HG03108 (cell line): ENCODE measurements around the gene SRCAP.
A peak's percentile ranks its signal among the peaks of the same experiment; 100 is the strongest.

Experiments
- ATAC-seq: cut with Tn5 transposase; IDR thresholded peaks from one replicate; pipeline ENCODE4 v1.9.1; 2021; ENCODE audit warnings: moderate library complexity; ENCODE audit not compliant: unreplicated experiment

SRCAP gene

GRCh38 chr16:30728899-30729672 is 30.1 kb downstream of the SRCAP start:
- no peak for ATAC-seq

DNA sequence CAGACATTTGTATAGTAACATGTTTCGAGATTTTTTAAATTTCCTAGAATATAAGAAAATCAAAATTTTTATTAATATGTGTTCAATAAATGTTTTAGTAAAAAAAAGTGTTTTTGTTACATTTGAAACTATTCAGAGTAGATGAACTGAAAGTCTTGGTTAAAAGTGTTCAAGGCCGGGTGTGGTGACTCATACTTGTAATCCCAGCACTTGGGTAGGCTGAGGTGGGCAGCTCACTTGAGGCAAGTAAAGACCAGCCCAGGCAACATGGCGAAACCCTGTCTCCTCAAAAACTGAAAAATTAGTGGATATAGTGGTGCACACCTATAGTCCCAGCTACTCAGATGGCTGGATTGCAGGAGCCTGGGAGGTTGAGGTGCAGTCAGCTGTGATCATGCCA is 32.4 kb downstream of the SRCAP start:
- ATAC-seq = no peak

DNA sequence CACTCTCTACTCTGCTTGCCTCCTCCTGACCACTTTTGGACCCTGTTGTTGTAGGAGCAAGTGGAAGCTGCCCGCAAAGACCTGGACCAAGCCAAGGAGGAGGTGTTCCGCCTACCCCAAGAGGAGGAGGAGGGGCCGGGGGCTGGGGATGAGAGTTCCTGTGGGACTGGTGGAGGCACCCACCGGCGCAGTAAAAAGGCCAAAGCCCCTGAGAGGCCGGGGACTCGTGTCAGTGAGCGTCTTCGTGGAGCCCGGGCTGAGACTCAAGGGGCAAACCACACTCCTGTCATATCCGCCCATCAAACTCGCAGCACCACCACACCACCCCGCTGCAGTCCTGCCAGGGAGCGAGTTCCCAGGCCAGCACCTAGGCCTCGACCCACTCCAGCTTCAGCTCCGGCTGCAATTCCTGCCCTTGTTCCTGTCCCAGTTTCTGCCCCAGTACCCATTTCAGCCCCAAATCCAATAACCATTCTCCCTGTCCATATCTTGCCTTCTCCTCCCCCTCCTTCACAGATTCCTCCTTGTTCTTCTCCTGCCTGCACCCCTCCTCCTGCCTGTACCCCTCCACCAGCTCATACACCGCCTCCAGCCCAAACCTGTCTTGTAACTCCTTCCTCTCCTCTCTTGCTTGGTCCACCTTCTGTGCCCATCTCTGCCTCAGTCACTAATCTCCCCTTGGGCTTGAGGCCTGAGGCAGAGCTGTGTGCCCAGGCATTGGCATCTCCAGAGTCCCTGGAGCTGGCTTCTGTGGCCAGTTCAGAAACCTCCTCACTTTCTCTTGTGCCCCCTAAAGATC is 38.2 kb downstream of the SRCAP start:
- ATAC-seq = no peak

DNA sequence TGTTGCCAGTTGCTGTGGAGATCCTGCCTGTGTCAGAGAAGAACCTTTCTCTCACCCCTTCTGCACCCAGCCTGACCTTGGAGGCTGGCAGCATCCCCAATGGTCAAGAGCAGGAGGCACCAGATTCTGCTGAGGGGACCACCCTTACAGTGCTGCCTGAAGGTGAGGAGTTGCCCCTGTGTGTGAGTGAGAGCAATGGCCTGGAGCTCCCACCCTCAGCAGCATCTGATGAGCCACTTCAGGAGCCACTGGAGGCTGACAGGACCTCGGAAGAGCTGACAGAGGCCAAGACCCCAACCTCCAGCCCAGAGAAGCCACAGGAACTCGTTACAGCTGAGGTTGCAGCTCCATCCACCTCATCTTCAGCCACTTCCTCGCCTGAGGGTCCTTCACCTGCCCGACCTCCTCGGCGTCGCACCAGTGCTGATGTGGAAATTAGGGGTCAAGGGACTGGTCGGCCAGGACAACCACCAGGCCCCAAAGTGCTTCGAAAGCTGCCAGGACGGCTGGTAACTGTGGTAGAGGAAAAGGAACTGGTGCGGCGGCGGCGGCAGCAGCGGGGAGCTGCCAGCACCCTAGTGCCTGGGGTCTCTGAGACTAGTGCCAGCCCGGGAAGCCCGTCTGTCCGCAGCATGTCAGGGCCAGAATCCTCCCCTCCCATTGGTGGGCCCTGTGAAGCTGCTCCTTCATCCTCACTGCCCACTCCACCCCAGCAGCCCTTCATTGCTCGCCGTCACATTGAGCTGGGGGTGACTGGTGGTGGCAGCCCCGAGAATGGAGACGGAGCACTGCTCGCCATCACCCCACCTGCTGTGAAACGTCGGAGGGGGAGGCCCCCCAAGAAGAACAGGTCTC is 39.0 kb downstream of the SRCAP start:
- ATAC-seq = no peak

GRCh38 chr16:30738984-30739951 is 40.3 kb downstream of the SRCAP start:
- ATAC-seq = no peak

DNA sequence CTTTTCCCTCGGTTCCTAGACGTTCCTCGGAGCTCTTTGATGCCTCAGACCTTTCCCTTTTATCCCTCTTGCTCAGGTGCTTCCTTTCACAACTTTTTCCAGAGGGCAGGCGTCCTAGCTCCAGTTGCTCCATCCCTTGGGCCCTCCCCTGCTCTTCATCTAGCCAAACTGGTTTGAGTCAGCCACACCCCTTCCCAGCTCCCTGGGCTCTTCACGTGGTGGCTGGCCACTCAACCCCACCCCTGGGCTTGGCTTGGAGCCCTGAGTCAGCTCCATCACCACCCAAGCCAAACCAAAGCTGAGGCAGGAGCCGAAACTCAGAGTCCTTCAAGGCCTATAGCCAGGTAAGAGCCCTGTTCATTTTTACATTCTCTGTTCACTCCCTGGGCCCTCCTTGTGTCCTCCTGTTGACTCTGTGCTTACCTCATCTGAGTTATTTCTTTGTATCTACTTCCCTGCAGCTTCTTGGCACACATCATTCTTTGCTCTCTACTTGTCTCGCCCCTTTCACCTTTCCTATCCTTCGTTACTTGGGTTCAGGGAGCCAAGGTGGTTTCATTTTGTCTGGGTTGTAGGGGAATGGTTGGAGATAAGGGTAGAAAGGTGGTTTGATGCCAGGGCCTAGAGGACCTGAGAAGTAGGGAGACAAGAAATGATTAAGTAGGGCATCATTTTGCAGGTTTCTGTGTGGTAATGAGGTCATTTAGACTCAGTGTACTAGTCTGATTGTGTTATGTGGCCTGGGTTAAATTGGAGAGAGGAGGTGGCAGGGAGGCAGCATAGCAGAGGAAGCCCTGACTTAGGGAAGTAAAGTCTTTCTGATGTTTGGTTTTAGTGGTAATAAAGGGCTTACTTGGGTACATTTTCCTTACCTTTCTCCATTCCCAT is 41.6 kb downstream of the SRCAP start:
- ATAC-seq = no peak

GRCh38 chr16:30741461-30741914 is 42.5 kb downstream of the SRCAP start:
- no peak for ATAC-seq

GRCh38 chr16:30743716-30744115 is 44.7 kb downstream of the SRCAP start:
- ATAC-seq = no peak

- no peak for ATAC-seq
Measured at GRCh38 chr16:30744183-30744582, 45.2 kb downstream of the SRCAP start.

DNA sequence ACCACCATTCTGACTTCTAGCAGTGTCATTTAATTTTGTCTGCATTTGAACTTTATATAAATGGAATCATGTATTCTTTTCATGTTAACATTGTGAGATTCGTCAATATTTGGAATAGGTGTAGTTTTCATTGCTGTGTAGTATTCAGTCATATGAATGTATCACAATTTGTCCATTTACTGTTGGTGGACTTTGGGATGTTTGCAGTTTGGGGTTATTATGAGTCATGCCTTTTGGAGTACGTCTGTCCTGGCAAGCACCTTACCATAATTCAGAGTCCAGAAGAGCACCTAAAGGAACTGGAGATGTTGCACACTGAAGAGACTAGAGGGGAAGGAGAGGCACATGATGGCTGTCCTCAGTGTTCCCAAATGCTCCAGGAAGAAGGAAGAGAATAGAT is 46.1 kb downstream of the SRCAP start:
- no peak for ATAC-seq

DNA sequence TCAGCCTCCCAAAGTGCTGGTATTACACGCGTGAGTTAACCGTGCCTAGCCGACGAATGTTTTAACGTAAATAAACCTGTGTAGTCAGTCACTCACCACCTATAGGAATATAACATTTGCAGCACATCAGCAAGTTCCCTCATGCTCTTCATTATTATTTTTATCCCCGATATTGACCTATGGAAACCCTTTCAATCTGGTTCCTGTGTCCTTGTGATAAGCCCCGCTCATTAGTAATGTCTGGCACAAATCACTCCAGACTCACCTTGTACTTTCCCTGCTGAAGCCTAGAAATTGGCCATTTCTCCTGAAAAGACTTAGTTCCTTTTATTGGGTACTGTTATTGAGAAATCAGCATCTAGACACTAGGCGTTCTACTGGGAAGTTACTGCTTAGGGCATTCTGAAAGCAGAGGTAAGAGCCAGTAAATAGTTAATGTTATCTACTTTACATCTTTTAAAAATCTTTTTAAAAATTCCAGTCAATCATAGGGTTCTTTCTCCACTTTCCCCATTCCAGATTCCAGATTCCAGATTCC is 47.7 kb downstream of the SRCAP start:
- no peak for ATAC-seq

GRCh38 chr16:30747331-30747730 is 48.4 kb downstream of the SRCAP start:
- ATAC-seq = no peak

DNA sequence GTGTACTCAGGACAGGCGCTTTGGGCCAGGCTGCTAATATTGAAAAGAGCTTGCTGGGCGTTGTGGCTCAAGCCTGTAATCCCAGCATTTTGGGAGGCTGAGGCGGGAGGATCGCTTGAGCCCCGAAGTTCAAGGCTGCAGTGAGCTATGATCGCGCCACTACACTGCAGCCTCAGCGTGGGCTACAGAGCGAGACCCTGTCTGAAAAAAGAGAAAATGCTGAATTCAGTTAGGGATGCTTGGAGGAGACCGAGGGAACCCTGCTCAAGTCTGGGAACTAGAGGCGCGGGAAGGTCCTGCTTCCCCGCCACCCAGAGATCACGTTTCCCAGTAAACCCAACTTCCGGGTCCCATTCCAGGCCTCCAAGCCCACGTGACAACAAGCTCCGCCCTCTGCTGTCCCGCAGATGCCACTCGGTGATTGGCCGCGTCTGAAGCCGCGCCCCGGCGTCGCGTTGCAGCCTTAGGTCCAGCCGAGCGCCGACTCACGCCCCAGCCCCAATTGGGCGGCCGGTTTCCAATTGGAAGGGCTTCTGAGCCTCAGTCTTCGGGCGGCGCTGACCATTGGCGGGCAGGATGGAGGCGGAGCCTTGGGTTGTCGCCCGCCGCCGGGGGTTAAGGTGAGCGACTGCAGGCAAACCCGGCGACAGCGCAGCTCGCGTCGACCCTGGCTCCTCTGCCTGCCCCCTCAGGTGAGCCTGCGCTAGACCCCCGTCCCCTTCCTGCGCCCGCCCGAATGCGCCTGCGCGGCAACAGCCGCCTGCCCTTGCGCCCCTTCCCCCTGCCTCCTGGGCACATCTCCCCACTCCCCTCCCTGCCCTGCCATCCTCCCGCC is 49.0 kb downstream of the SRCAP start, which contains the start of gene PHKG2:
Gene PHKG2 (plus strand): TSS at position 627 of the 835 bp plus-strand sequence. CDS start 396 bp downstream, outside the sequence.
- peak; percentile 99 for ATAC-seq

DNA sequence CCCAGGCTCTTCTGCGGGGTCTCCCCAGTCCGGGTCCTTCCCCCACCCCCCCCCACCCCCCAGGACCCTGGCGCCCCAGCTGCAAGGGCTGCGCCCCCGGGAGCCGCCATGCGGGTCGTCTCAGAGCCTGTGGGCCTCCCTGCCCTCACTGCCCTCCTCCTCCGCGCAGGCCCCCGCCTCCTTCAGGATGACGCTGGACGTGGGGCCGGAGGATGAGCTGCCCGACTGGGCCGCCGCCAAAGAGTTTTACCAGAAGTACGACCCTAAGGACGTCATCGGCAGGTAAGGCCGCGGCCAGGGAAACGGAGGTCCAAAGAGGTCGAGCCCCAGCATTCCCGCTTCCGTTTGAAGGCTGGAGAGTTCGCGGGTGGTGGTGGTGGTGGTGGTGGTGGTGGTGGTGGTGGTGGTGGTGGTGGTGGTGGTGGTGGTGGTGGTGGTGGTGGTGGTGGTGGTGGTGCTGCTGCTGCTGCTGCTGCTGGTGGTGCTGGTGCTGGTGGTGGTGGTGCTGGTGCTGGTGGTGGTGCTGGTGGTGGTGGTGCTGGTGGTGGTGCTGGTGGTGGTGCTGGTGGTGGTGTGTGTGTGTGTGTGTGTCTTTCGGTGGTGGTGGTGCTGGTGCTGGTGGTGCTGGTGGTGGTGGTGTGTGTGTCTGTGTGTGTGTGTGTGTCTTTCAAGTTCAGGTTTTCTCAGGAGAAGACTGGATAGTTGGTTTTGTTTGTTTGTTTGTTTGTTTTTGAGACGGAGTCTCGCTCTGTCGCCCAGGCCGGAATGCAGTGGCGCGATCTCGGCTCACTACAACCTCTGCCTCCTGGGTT is 49.9 kb downstream of the SRCAP start:
- no peak for ATAC-seq

GRCh38 chr16:30750201-30750600 is 51.2 kb downstream of the SRCAP start:
- ATAC-seq = no peak

DNA sequence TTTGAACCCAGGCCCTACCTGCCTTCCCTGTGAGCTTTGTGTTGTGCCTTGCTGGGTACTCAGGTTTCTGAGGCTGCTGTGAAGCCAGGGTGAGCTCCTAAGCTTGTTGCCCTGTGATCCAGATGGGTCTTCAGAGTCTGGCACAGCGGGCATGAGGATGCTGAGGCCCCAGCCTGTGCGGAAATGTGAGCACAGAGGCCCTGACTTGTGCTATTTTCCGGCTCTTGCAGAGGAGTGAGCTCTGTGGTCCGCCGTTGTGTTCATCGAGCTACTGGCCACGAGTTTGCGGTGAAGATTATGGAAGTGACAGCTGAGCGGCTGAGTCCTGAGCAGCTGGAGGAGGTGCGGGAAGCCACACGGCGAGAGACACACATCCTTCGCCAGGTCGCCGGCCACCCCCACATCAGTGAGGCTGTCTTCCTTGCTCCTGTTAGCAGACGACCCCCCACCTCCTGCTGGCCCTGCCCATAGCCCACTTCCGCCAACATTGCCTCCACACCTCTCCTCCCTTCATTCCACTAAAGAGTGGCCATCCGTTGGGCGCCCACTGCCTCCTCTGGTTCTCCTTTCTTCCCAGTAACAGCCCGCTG is 52.0 kb downstream of the SRCAP start:
- ATAC-seq = no peak

DNA sequence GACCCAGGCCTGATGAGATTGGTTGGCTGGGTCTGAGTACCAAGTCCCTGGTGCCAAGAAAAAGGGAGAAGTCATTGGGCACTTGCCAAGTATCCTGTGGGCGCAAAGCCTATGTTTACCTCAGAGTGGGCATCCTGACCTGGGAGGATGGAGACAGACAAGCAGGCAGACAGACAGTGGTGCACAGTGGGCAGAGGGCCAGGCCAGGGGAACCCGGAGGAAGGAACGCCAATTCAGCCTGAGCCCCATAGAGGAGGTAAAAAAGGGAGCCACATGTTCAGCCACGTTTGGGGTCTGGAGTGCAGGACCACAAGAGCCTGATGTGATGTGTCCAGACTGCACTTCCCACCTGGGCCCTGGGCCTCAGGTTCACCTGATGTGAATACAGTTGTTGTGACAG is 54.6 kb downstream of the SRCAP start:
- no peak for ATAC-seq
